H1 (cell line): ENCODE data around the gene PTPRR. TPM values are rescaled to one million over a fixed set of nuclear protein-coding genes. Genes with fewer than 3 reads are reported as not detected.

Experiments used
- CTCF ChIA-PET: fragments of 300-600 bp; sonication (Branson Sonifier 250); formaldehyde crosslinking; loops from one replicate; lab custom pipeline; 2021; ENCODE audit not compliant: partially characterized antibody; lab: Charles Lee
- POLR2A ChIA-PET: fragments of 300-600 bp; sonication (Branson Sonifier 250); formaldehyde crosslinking; loops from one replicate; lab custom pipeline; 2021; ENCODE audit warnings: inconsistent platforms; ENCODE audit not compliant: partially characterized antibody; lab: Charles Lee
- DNase-seq, 2 experiments: peaks; one replicate each; pipeline versions ENCODE4 v3.0.0 to v3.0.0-alpha.2; 2010 to 2022; ENCODE audit warnings: low spot score in 2 of 2, low read depth in 1 of 2, mixed read lengths in 1 of 2
- FAIRE-seq: peaks from 2 replicates; lab custom pipeline; 2011; peaks lifted over from hg19 to GRCh38; lab: Jason Lieb, UNC
- H2AFZ ChIP-seq: 2 replicates; pipeline ENCODE4 v1.8.1; 2012; ENCODE audit warnings: low read length, inconsistent platforms
- H2AK5ac ChIP-seq: 2 replicates; pipeline ENCODE4 v1.6.1; 2013; ENCODE audit warnings: low read depth, low read length
- H2BK120ac ChIP-seq: replicated peaks from 2 replicates; pipeline ENCODE3; 2013; ENCODE audit warnings: low read depth, low read length, inconsistent platforms
- H2BK12ac ChIP-seq: 2 replicates; pipeline ENCODE4 v1.6.1; 2013; ENCODE audit warnings: low read depth, low read length
- H2BK15ac ChIP-seq: 2 replicates; pipeline ENCODE4 v1.6.1; 2013; ENCODE audit warnings: low read length
- H2BK20ac ChIP-seq: 2 replicates; pipeline ENCODE4 v1.6.1; 2013; ENCODE audit warnings: low read length
- H2BK5ac ChIP-seq: 2 replicates; pipeline ENCODE4 v1.6.1; 2013; ENCODE audit warnings: low read depth, low read length
- H3K14ac ChIP-seq: 2 replicates; pipeline ENCODE4 v1.6.1; 2013; ENCODE audit warnings: inconsistent platforms; ENCODE audit not compliant: insufficient read length
- H3K18ac ChIP-seq: 2 replicates; pipeline ENCODE4 v1.6.1; 2013; ENCODE audit warnings: low read length; ENCODE audit errors: extremely low read depth
- H3K23ac ChIP-seq: 2 replicates; pipeline ENCODE4 v1.6.1; 2013; ENCODE audit warnings: inconsistent platforms; ENCODE audit not compliant: insufficient read length
- H3K23me2 ChIP-seq: 2 replicates; pipeline ENCODE4 v1.6.1; 2013; ENCODE audit warnings: low read depth, low read length
- H3K27ac ChIP-seq: 2 replicates; pipeline ENCODE4 v1.6.1; 2011; ENCODE audit warnings: low read depth, low read length, inconsistent platforms
- H3K27me3 ChIP-seq, 4 experiments: replicated peaks in 1 of 4; 1 replicate in 1 of 4; 2 replicates in 3 of 4; pipeline versions ENCODE4 v1.6.1 to v1.8.1; 2011 to 2013; ENCODE audit warnings: low read length in 3 of 4, mild to moderate bottlenecking in 3 of 4, inconsistent platforms in 2 of 4, mixed read lengths in 2 of 4, moderate library complexity in 1 of 4; ENCODE audit not compliant: control insufficient read depth in 3 of 4, insufficient read depth in 3 of 4; ENCODE audit errors: extremely low read depth in 1 of 4
- H3K36me3 ChIP-seq, 4 experiments: 2 replicates each; pipeline versions ENCODE4 v1.6.1 to v1.8.1; 2011 to 2013; ENCODE audit warnings: mild to moderate bottlenecking in 4 of 4, low read length in 3 of 4, moderate library complexity in 2 of 4, control low read depth in 1 of 4, inconsistent platforms in 1 of 4; ENCODE audit not compliant: insufficient read depth in 4 of 4, control insufficient read depth in 2 of 4
- H3K4ac ChIP-seq: replicated peaks from 2 replicates; pipeline ENCODE3; 2013; ENCODE audit warnings: low read length, low read depth, mixed read lengths, inconsistent platforms; ENCODE audit not compliant: insufficient read length
- H3K4me1 ChIP-seq, 4 experiments: replicated peaks in 1 of 4; 1 replicate in 1 of 4; 2 replicates in 3 of 4; pipeline versions ENCODE4 v1.6.1 to v1.8.1; 2011 to 2013; ENCODE audit warnings: low read length in 3 of 4, inconsistent platforms in 2 of 4, mixed read lengths in 1 of 4; ENCODE audit not compliant: insufficient read depth in 4 of 4, control insufficient read depth in 3 of 4
- H3K4me2 ChIP-seq, 2 experiments: 2 replicates each; pipeline versions ENCODE4 v1.6.1 to v1.8.1; 2011 to 2013; ENCODE audit warnings: low read depth in 2 of 2, low read length in 2 of 2, control low read depth in 1 of 2, inconsistent platforms in 1 of 2, mild to moderate bottlenecking in 1 of 2; ENCODE audit not compliant: insufficient read depth in 1 of 2
- H3K4me3 ChIP-seq, 4 experiments: fragments of 200-600, 300-600 bp in 1 of 4; sonication (generic), shearing (Covaris generic), sonication (Bioruptor Twin) in 1 of 4; 2 replicates each; pipeline versions ENCODE4 v1.5.1 to v1.8.1; 2011 to 2016; ENCODE audit warnings: low read length in 4 of 4, low read depth in 3 of 4, control low read depth in 2 of 4, inconsistent platforms in 2 of 4, mild to moderate bottlenecking in 2 of 4, mixed read lengths in 1 of 4, moderate library complexity in 1 of 4; ENCODE audit not compliant: insufficient read depth in 2 of 4; ENCODE audit errors: extremely low read depth in 1 of 4
- H3K56ac ChIP-seq: replicated peaks from 2 replicates; pipeline ENCODE3; 2013; ENCODE audit warnings: low read depth, mild to moderate bottlenecking, mixed read lengths, low read length, inconsistent platforms; ENCODE audit not compliant: insufficient read length
- H3K79me1 ChIP-seq: 2 replicates; pipeline ENCODE4 v1.6.1; 2013; ENCODE audit warnings: low read depth, low read length, control low read depth
- H3K79me2 ChIP-seq, 2 experiments: 2 replicates each; pipeline versions ENCODE4 v1.6.1 to v1.8.1; 2012 to 2013; ENCODE audit warnings: low read length in 2 of 2, mild to moderate bottlenecking in 2 of 2, inconsistent platforms in 1 of 2; ENCODE audit not compliant: insufficient read depth in 2 of 2, control insufficient read depth in 1 of 2
- H3K9ac ChIP-seq, 4 experiments: replicated peaks in 1 of 4; 1 replicate in 1 of 4; 2 replicates in 3 of 4; pipeline versions ENCODE4 v1.6.1 to v1.8.1; 2011 to 2013; ENCODE audit warnings: low read depth in 3 of 4, low read length in 3 of 4, control low read depth in 2 of 4, mild to moderate bottlenecking in 2 of 4, moderate library complexity in 2 of 4, inconsistent platforms in 1 of 4; ENCODE audit errors: extremely low read depth in 1 of 4
- H3K9me3 ChIP-seq, 2 experiments: 2 replicates each; pipeline versions ENCODE4 v1.6.1 to v1.8.1; 2012 to 2013; ENCODE audit warnings: mild to moderate bottlenecking in 2 of 2, moderate library complexity in 2 of 2, control low read depth in 1 of 2, inconsistent platforms in 1 of 2, low read depth in 1 of 2, low read length in 1 of 2, mixed read lengths in 1 of 2; ENCODE audit not compliant: insufficient read depth in 2 of 2
- H4K20me1 ChIP-seq, 2 experiments: replicated peaks in 1 of 2; 2 replicates each; pipeline versions ENCODE3 to v1.8.1; 2011 to 2013; ENCODE audit warnings: inconsistent platforms in 2 of 2, low read length in 2 of 2, mild to moderate bottlenecking in 1 of 2; ENCODE audit not compliant: insufficient read depth in 2 of 2, control insufficient read depth in 1 of 2
- H4K5ac ChIP-seq: 2 replicates; pipeline ENCODE4 v1.6.1; 2013; ENCODE audit warnings: low read length, low read depth, mixed read lengths, inconsistent platforms; ENCODE audit not compliant: insufficient read length
- H4K8ac ChIP-seq: 2 replicates; pipeline ENCODE4 v1.8.0; 2013; ENCODE audit warnings: mild to moderate bottlenecking, moderate library complexity, low read length, inconsistent platforms; ENCODE audit not compliant: insufficient read depth; ENCODE audit errors: extremely low read depth
- H4K91ac ChIP-seq: replicated peaks from 2 replicates; pipeline ENCODE3; 2013; ENCODE audit warnings: low read length, mixed read lengths, inconsistent platforms; ENCODE audit not compliant: insufficient read length
- CTCF ChIP-seq, 3 experiments: IDR thresholded peaks; 1 replicate in 2 of 3; 2 replicates in 1 of 3; pipeline versions ENCODE4 v1.5.1 to v1.6.1; 2011; ENCODE audit warnings: low read length in 3 of 3, mild to moderate bottlenecking in 3 of 3, inconsistent platforms in 2 of 3, low read depth in 1 of 3, moderate library complexity in 1 of 3; ENCODE audit not compliant: insufficient read depth in 1 of 3; ENCODE audit errors: control extremely low read depth in 1 of 3
- POLR2A ChIP-seq, 2 experiments: IDR thresholded peaks; 1 replicate in 1 of 2; 2 replicates in 1 of 2; pipeline ENCODE4 v1.6.1; 2011; ENCODE audit warnings: low read depth in 2 of 2, low read length in 2 of 2, mild to moderate bottlenecking in 2 of 2; ENCODE audit errors: control extremely low read depth in 1 of 2
- RAD21 ChIP-seq, 2 experiments: IDR thresholded peaks in 1 of 2; conservative IDR thresholded peaks in 1 of 2; 2 replicates each; pipeline ENCODE4 v1.6.1; 2011; ENCODE audit warnings: low read depth in 2 of 2, low read length in 2 of 2, improper control_type of control experiment in 1 of 2, inconsistent platforms in 1 of 2, mild to moderate bottlenecking in 1 of 2, moderate library complexity in 1 of 2
- WGBS, 2 experiments: shearing (Covaris generic) in 1 of 2; methylation state at CpG; one replicate each; pipeline versions ENCODE4 v1.1.6 to v1.1.7; 2013 to 2015; ENCODE audit warnings: low lambda C conversion rate in 2 of 2, mixed read lengths in 2 of 2, inconsistent platforms in 1 of 2, low coverage in 1 of 2, missing lambda C conversion rate in 1 of 2; ENCODE audit not compliant: insufficient replicate concordance in 2 of 2, insufficient coverage in 1 of 2, insufficient read length in 1 of 2; ENCODE audit errors: extremely low coverage in 1 of 2, missing lambda C conversion rate in 1 of 2; 5-methylcytosine and 5-hydroxymethylcytosine counted together
- polyA plus RNA-seq, 7 experiments: library from polyadenylated mRNA; depleted of rRNA in 3 of 7; stranded (reverse) in 5 of 7; unstranded in 2 of 7; fragments of >200 nt in 5 of 7; fragments of 200-250 nt in 2 of 7; gene quantifications; 1 replicate in 5 of 7; 2 replicates in 1 of 7; 4 replicates in 1 of 7; pipeline versions ENCODE4 v1.2.1 to v1.2.3, GENCODE V29; 2011 to 2013; ENCODE audit warnings: missing spikeins in 2 of 7, mixed read lengths in 2 of 7
- total RNA-seq: library from RNA; stranded (reverse); fragmentation: NEBNext Ultra II Directional; extraction: Animal tissue kit (Norgen Biotek cat#: 25700); gene quantifications from 2 replicates; pipeline ENCODE4 v1.2.1, GENCODE V29; 2021

PTPRR gene
- total and polyA plus RNA-seq, 2 of the 8 experiments (the other 6 are each of a cell fraction or from before 2014, with no cell fraction given) = 0.07 to 0.35 TPM

GRCh38 chr12:70823182-70823976, 97.2 kb downstream of the PTPRR start:
- no peak overlapping the region for H3K27ac ChIP-seq
- no peak overlapping the region for H3K4me2 ChIP-seq
- H3K14ac ChIP-seq = no peak overlapping the region
- no peak overlapping the region for H2BK120ac ChIP-seq
- WGBS, 2 experiments = 81% methylated on average over 7 of the region's 7 CpGs; no CpG with 5 or more reads in 1 of the 2 experiments
- H3K4me1 ChIP-seq = no peaks in the 10 kb centered on the region
- no peak overlapping the region for H4K8ac ChIP-seq
- no peaks in the 10 kb centered on the region; a peak in 1 of 4 replicates for H3K9me3 ChIP-seq
- ChIA-PET CTCF (interaction anchor here (0.9 to 2.2 kb wide), 4 partner anchors 11 to 90 kb away, joined by 3 to 5 read pairs (median 4); no protein-coding TSS in a partner anchor), POLR2A (no interaction called here)
- no peak overlapping the region for H3K23ac ChIP-seq
- no peak overlapping the region for H3K56ac ChIP-seq
- no peak overlapping the region for H3K9ac ChIP-seq
- no peaks in the 10 kb centered on the region for H3K36me3 ChIP-seq
- no peaks in the 10 kb centered on the region for H3K27me3 ChIP-seq
- H2BK15ac ChIP-seq = no peak overlapping the region
- peak overlapping the region; percentile 9; the same call in 1 of the 2 replicates for H2BK20ac ChIP-seq
- no peak overlapping the region for H2BK5ac ChIP-seq
- no peaks in the 10 kb centered on the region for H4K20me1 ChIP-seq
- DNase-seq (no peak), FAIRE-seq (no peak)
- H2AFZ ChIP-seq = peak overlapping the region; percentile 36
- H3K4ac ChIP-seq = no peak overlapping the region
- H3K4me3 ChIP-seq = no peak overlapping the region
- H3K23me2 ChIP-seq = no peaks in the 10 kb centered on the region
- no peaks in the 10 kb centered on the region for H3K79me1 ChIP-seq
- peak; percentile 0 to 37 (median 26); a peak in 3 of 4 replicates for TF ChIP-seq CTCF (IDR thresholded peaks at IDR 0.05; ENCODE audit: control extremely low read depth in 1 of 3, insufficient read depth in 1 of 3, low read depth in 1 of 3, low read length in 3 of 3)
- TF ChIP-seq RAD21 (IDR thresholded peaks at IDR 0.05 in 1 of 2, conservative IDR thresholded peaks at IDR 0.05 in 1 of 2; ENCODE audit: low read depth in 2 of 2, low read length in 2 of 2) = peak; percentile 66 to 67
- no peak for TF ChIP-seq POLR2A (IDR thresholded peaks at IDR 0.05; ENCODE audit: control extremely low read depth in 1 of 2, low read depth in 2 of 2, low read length in 2 of 2)
- no peaks in the 10 kb centered on the region for H3K79me2 ChIP-seq
- H2AK5ac ChIP-seq = no peak overlapping the region
- 0 out of 2 replicates have a peak overlapping the region, but pooled peaks have one; percentile 64 for H2BK12ac ChIP-seq
- 0 out of 2 replicates have a peak overlapping the region, but pooled peaks have one; percentile 27 for H3K18ac ChIP-seq
- H4K91ac ChIP-seq = no peak overlapping the region
- no peak overlapping the region for H4K5ac ChIP-seq
